WTC11 (cell line): ENCODE results near the gene MTCL1. TPM values are rescaled to one million over a fixed set of nuclear protein-coding genes. Genes with fewer than 3 reads are reported as not detected.

ENCODE experiments used
- ATAC-seq: fragments of 200-7000 bp; cut with Tn5 transposase; 2 replicates; pipeline ENCODE4 v1.10.0; 2021; ENCODE audit warnings: mild to moderate bottlenecking, moderate library complexity
- CTCF ChIA-PET: fragments of 300-600 bp; sonication (Branson Sonifier 250); formaldehyde crosslinking; loops from one replicate; lab custom pipeline; 2021; ENCODE audit warnings: antibody characterized with exemption; lab: Charles Lee
- POLR2A ChIA-PET: fragments of 350-600 bp; sonication (Branson Sonifier 250); formaldehyde crosslinking; loops from one replicate; lab custom pipeline; 2021; ENCODE audit warnings: antibody characterized with exemption; lab: Charles Lee
- DNase-seq: peaks from one replicate; pipeline ENCODE4 v3.0.0; 2021; ENCODE audit warnings: low spot score
- H3K27ac Mint-ChIP-seq: 2 replicates; pipeline ENCODE4 v1.8.0; 2021; ENCODE audit warnings: mixed read lengths
- H3K27me3 Mint-ChIP-seq: 2 replicates; pipeline ENCODE4 v1.8.0; 2021; ENCODE audit warnings: low read depth, mild to moderate bottlenecking, moderate library complexity, mixed read lengths
- H3K36me3 Mint-ChIP-seq: 2 replicates; pipeline ENCODE4 v1.8.0; 2021; ENCODE audit warnings: mixed read lengths
- H3K4me1 Mint-ChIP-seq: 2 replicates; pipeline ENCODE4 v1.8.0; 2022; ENCODE audit warnings: mixed read lengths
- H3K4me3 Mint-ChIP-seq: 2 replicates; pipeline ENCODE4 v1.8.0; 2021; ENCODE audit warnings: mild to moderate bottlenecking, moderate library complexity, mixed read lengths
- H3K9me3 Mint-ChIP-seq: 2 replicates; pipeline ENCODE4 v1.8.0; 2021; ENCODE audit warnings: mixed read lengths
- ELF4 ChIP-seq: sonication (generic); formaldehyde crosslinking; IDR thresholded peaks from 2 replicates; pipeline ENCODE4 v1.8.1; 2022; ENCODE audit warnings: low read depth, mild to moderate bottlenecking, moderate library complexity, missing genetic modification reagents
- EMX1 ChIP-seq: fragments of 250-450 bp; sonication (Bioruptor Pico); IDR thresholded peaks from 2 replicates; pipeline ENCODE4 v1.8.0; 2021; ENCODE audit warnings: mild to moderate bottlenecking
- FOXJ3 ChIP-seq: sonication (generic); formaldehyde crosslinking; IDR thresholded peaks from 2 replicates; pipeline ENCODE4 v1.9.0; 2021; ENCODE audit warnings: missing genetic modification reagents, mild to moderate bottlenecking, borderline replicate concordance
- FOXK1 ChIP-seq: sonication (generic); formaldehyde crosslinking; IDR thresholded peaks from 2 replicates; pipeline ENCODE4 v1.8.0; 2022; ENCODE audit warnings: mild to moderate bottlenecking, moderate library complexity, missing genetic modification reagents
- HMGXB4 ChIP-seq: sonication (generic); formaldehyde crosslinking; IDR thresholded peaks from 2 replicates; pipeline ENCODE4 v1.8.1; 2023; ENCODE audit warnings: mild to moderate bottlenecking, moderate library complexity, missing genetic modification reagents
- IRF2 ChIP-seq: sonication (generic); formaldehyde crosslinking; IDR thresholded peaks from 2 replicates; pipeline ENCODE4 v1.8.0; 2022; ENCODE audit warnings: low read depth, missing genetic modification reagents, borderline replicate concordance
- MYBL2 ChIP-seq: sonication (generic); formaldehyde crosslinking; IDR thresholded peaks from 2 replicates; pipeline ENCODE4 v1.8.1; 2023; ENCODE audit warnings: mild to moderate bottlenecking, moderate library complexity, missing genetic modification reagents
- NR3C1 ChIP-seq: sonication (generic); formaldehyde crosslinking; conservative IDR thresholded peaks from 2 replicates; pipeline ENCODE4 v1.8.1; 2023; ENCODE audit warnings: low read depth, mild to moderate bottlenecking, missing genetic modification reagents
- RELA ChIP-seq: sonication (generic); formaldehyde crosslinking; IDR thresholded peaks from 2 replicates; pipeline ENCODE4 v1.8.1; 2022; ENCODE audit warnings: missing genetic modification reagents, mild to moderate bottlenecking, borderline replicate concordance
- TEAD1 ChIP-seq: sonication (generic); formaldehyde crosslinking; IDR thresholded peaks from 2 replicates; pipeline ENCODE4 v1.8.0; 2022; ENCODE audit warnings: mild to moderate bottlenecking, missing genetic modification reagents
- ZNF532 ChIP-seq: fragments of 250-450 bp; sonication (Bioruptor Pico); IDR thresholded peaks from 2 replicates; pipeline ENCODE4 v1.9.0; 2021; ENCODE audit warnings: mild to moderate bottlenecking, borderline replicate concordance
- total RNA-seq: library from RNA; stranded (reverse); gene quantifications from 3 replicates; pipeline ENCODE4 v1.2.3, GENCODE V29; 2021
- TF ChIP-seq, protein P1 (sequence below): fragments of 250-450 bp; sonication (Bioruptor Pico); conservative IDR thresholded peaks from 2 replicates; pipeline ENCODE4 v1.9.0; 2021; ENCODE audit warnings: mild to moderate bottlenecking
- TF ChIP-seq, protein P2 (sequence below): sonication (generic); formaldehyde crosslinking; IDR thresholded peaks from 2 replicates; pipeline ENCODE4 v1.8.0; 2022; ENCODE audit warnings: mild to moderate bottlenecking, missing genetic modification reagents
- TF ChIP-seq, protein P3 (sequence below): sonication (generic); formaldehyde crosslinking; IDR thresholded peaks from 2 replicates; pipeline ENCODE4 v1.8.0; 2022; ENCODE audit warnings: missing genetic modification reagents
- TF ChIP-seq, protein P4 (sequence below): fragments of 250-450 bp; sonication (Bioruptor Pico); IDR thresholded peaks from 2 replicates; pipeline ENCODE4 v1.9.0; 2021; ENCODE audit warnings: mild to moderate bottlenecking

MTCL1 gene
- total RNA-seq, 1 experiment from 2014 or later = 64.3 TPM

DNA sequence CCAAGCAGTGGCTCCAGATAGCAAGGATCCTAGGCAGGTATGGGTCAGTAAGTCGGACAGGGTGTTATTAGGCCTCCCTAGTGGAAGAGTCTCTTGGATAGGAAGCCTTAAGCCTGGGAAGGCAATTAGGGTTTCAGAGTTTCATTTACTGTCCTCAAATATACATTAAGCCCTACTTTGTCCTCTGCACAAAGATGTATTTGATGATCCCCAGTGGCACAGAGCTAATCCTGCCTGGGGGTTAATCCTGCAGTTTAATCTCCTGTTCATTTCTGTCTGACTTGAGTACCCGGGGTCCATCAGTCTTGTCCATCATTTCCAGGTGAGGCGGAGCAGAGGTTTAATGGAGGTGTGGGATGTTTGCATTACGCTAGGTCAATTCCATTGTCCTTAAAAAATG, 62.0 kb downstream of the MTCL1 start (continued):
- no peak for TF ChIP-seq NR3C1 (CRISPR knock-in tag)
- TF ChIP-seq, protein P1, sequence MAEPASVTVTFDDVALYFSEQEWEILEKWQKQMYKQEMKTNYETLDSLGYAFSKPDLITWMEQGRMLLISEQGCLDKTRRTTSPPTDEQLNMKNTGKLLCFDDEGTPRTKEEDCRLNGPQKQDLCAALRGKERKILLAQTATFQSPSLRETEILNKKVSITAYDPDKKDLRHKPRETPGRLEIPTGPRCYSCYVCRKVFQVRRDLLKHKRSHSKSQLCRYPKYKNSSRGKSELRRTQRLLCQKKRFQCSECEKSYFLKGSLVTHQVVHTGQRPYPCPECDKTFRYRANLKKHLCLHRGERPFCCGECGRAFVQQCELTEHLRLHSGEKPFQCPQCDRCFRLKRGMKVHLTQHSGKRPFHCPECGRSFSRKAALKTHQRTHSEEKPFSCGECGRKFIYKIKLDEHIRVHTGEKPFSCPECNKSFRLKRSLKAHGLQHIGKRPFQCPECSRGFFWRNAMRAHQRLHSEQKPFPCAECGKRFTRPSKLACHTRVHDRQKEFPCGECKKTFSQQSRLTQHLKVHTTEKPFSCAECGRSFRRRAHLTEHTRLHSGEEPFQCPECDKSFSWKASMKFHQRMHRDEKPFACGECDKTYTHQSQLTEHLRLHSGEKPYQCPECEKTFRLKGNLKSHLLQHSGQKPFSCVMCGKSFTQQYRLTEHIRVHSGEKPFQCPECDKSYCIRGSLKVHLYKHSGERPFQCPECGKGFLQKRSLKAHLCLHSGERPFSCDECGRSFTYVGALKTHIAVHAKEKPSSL = no peak

GRCh38 chr18:8769509-8770095, 64.2 kb downstream of the MTCL1 start:
- Mint-ChIP-seq H3K27me3 (no peaks in the 10 kb centered on the region), H3K9me3 (no peaks in the 10 kb centered on the region), H3K27ac (no peak overlapping the region), H3K36me3 (peaks cover 7% of the 10 kb centered on the region)
- DNase-seq = no peak
- CTCF ChIA-PET = no interaction called here
- TF ChIP-seq, protein P2, sequence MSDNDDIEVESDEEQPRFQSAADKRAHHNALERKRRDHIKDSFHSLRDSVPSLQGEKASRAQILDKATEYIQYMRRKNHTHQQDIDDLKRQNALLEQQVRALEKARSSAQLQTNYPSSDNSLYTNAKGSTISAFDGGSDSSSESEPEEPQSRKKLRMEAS (CRISPR knock-in tag) = no peak
- TF ChIP-seq FOXJ3 (CRISPR knock-in tag) = no peak
- TF ChIP-seq MYBL2 (CRISPR knock-in tag) = no peak
- TF ChIP-seq, protein P3, sequence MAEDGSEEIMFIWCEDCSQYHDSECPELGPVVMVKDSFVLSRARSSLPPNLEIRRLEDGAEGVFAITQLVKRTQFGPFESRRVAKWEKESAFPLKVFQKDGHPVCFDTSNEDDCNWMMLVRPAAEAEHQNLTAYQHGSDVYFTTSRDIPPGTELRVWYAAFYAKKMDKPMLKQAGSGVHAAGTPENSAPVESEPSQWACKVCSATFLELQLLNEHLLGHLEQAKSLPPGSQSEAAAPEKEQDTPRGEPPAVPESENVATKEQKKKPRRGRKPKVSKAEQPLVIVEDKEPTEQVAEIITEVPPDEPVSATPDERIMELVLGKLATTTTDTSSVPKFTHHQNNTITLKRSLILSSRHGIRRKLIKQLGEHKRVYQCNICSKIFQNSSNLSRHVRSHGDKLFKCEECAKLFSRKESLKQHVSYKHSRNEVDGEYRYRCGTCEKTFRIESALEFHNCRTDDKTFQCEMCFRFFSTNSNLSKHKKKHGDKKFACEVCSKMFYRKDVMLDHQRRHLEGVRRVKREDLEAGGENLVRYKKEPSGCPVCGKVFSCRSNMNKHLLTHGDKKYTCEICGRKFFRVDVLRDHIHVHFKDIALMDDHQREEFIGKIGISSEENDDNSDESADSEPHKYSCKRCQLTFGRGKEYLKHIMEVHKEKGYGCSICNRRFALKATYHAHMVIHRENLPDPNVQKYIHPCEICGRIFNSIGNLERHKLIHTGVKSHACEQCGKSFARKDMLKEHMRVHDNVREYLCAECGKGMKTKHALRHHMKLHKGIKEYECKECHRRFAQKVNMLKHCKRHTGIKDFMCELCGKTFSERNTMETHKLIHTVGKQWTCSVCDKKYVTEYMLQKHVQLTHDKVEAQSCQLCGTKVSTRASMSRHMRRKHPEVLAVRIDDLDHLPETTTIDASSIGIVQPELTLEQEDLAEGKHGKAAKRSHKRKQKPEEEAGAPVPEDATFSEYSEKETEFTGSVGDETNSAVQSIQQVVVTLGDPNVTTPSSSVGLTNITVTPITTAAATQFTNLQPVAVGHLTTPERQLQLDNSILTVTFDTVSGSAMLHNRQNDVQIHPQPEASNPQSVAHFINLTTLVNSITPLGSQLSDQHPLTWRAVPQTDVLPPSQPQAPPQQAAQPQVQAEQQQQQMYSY (CRISPR knock-in tag) = no peak
- TF ChIP-seq IRF2 (CRISPR knock-in tag) = no peak
- TF ChIP-seq ELF4 (CRISPR knock-in tag) = no peak
- no peak for TF ChIP-seq FOXK1 (CRISPR knock-in tag)
- TF ChIP-seq, protein P4, sequence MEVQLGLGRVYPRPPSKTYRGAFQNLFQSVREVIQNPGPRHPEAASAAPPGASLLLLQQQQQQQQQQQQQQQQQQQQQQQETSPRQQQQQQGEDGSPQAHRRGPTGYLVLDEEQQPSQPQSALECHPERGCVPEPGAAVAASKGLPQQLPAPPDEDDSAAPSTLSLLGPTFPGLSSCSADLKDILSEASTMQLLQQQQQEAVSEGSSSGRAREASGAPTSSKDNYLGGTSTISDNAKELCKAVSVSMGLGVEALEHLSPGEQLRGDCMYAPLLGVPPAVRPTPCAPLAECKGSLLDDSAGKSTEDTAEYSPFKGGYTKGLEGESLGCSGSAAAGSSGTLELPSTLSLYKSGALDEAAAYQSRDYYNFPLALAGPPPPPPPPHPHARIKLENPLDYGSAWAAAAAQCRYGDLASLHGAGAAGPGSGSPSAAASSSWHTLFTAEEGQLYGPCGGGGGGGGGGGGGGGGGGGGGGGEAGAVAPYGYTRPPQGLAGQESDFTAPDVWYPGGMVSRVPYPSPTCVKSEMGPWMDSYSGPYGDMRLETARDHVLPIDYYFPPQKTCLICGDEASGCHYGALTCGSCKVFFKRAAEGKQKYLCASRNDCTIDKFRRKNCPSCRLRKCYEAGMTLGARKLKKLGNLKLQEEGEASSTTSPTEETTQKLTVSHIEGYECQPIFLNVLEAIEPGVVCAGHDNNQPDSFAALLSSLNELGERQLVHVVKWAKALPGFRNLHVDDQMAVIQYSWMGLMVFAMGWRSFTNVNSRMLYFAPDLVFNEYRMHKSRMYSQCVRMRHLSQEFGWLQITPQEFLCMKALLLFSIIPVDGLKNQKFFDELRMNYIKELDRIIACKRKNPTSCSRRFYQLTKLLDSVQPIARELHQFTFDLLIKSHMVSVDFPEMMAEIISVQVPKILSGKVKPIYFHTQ (CRISPR knock-in tag) = no peak
- TF ChIP-seq RELA (CRISPR knock-in tag) = no peak
- no peak for TF ChIP-seq ZNF532 (CRISPR knock-in tag)
- TF ChIP-seq EMX1 = no peak
- TF ChIP-seq TEAD1 = no peak
- no peak for TF ChIP-seq HMGXB4 (CRISPR knock-in tag)
- TF ChIP-seq, all 79 proteins: peak for 0
- POLR2A ChIA-PET = no interaction called here
- no peak for ATAC-seq
- Mint-ChIP-seq H3K4me3 (no peak overlapping the region), H3K4me1 (peaks cover 49% of the 10 kb centered on the region)
